Endothelial cell of umbilical vein (primary cell): ENCODE results near the gene MUC5AC. TPM values are rescaled to one million over a fixed set of nuclear protein-coding genes. Genes with fewer than 3 reads are reported as not detected.

Experiments
- BruUV-seq: library from RNA; stranded (reverse); fragments of 400-500 nt; replicated peaks from 2 replicates; lab custom pipeline; 2021; lab: Mats Ljungman, UMichigan
- CTCF ChIA-PET: fragments of 300-600, 350-600 bp; sonication (Branson Sonifier 250); formaldehyde crosslinking; loops from one replicate; lab custom pipeline; 2021; ENCODE audit warnings: antibody characterized with exemption, inconsistent platforms; lab: Charles Lee
- POLR2A ChIA-PET: fragments of 300-600, 350-600 bp; sonication (Branson Sonifier 250); formaldehyde crosslinking; loops from one replicate; lab custom pipeline; 2021; ENCODE audit warnings: antibody characterized with exemption, inconsistent platforms; lab: Charles Lee
- DNase-seq: peaks from one replicate; pipeline ENCODE4 v3.0.0-alpha.2; 2011; ENCODE audit warnings: low read depth, low spot score
- FAIRE-seq: peaks from 2 replicates; lab custom pipeline; 2011; peaks lifted over from hg19 to GRCh38; lab: Jason Lieb, UNC
- H2AFZ ChIP-seq: 2 replicates; pipeline ENCODE4 v1.6.0; 2012; ENCODE audit warnings: low read depth, low read length, control low read depth, inconsistent platforms
- H3K27ac ChIP-seq: 2 replicates; pipeline ENCODE4 v1.5.1; 2011; ENCODE audit warnings: low read depth, mild to moderate bottlenecking, control low read depth, low read length, moderate library complexity; ENCODE audit not compliant: insufficient read depth
- H3K27me3 ChIP-seq, 2 experiments: 2 replicates each; pipeline versions ENCODE4 v1.6.0 to v1.6.1; 2011; ENCODE audit warnings: low read length in 2 of 2, mixed read lengths in 1 of 2; ENCODE audit not compliant: control insufficient read depth in 2 of 2, insufficient read depth in 2 of 2
- H3K36me3 ChIP-seq, 2 experiments: 2 replicates in 1 of 2; 3 replicates in 1 of 2; pipeline ENCODE4 v1.5.1; 2011; ENCODE audit warnings: low read length in 2 of 2, mild to moderate bottlenecking in 1 of 2, moderate library complexity in 1 of 2; ENCODE audit not compliant: control insufficient read depth in 2 of 2, insufficient read depth in 2 of 2; ENCODE audit errors: extremely low read depth in 1 of 2
- H3K4me1 ChIP-seq: 3 replicates; pipeline ENCODE4 v1.5.1; 2011; ENCODE audit warnings: mild to moderate bottlenecking, low read length; ENCODE audit not compliant: control insufficient read depth, insufficient read depth; ENCODE audit errors: extremely low read depth
- H3K4me2 ChIP-seq: 2 replicates; pipeline ENCODE4 v1.6.1; 2011; ENCODE audit warnings: low read length, control low read depth, mixed read lengths; ENCODE audit not compliant: insufficient read depth
- H3K4me3 ChIP-seq, 3 experiments: fragments of 200-600 bp in 1 of 3; sonication (generic), shearing (Covaris generic) in 1 of 3; replicated peaks in 1 of 3; 2 replicates each; pipeline ENCODE4 v1.5.1; 2011 to 2016; ENCODE audit warnings: control low read depth in 3 of 3, low read length in 3 of 3, mild to moderate bottlenecking in 2 of 3, inconsistent platforms in 1 of 3, low read depth in 1 of 3, moderate library complexity in 1 of 3; ENCODE audit not compliant: insufficient read depth in 1 of 3
- H3K79me2 ChIP-seq: 2 replicates; pipeline ENCODE4 v1.6.0; 2012; ENCODE audit warnings: low read length, inconsistent platforms; ENCODE audit not compliant: control insufficient read depth, insufficient read depth
- H3K9ac ChIP-seq: replicated peaks from 2 replicates; pipeline ENCODE3; 2011; ENCODE audit warnings: low read length, control low read depth; ENCODE audit not compliant: insufficient read depth; ENCODE audit errors: extremely low read depth
- H3K9me1 ChIP-seq: replicated peaks from 3 replicates; pipeline ENCODE4 v1.6.0; 2011; ENCODE audit warnings: mild to moderate bottlenecking, low read length; ENCODE audit not compliant: control insufficient read depth, insufficient read depth; ENCODE audit errors: extremely low read depth
- H3K9me3 ChIP-seq: replicated peaks from 2 replicates; pipeline ENCODE4 v1.5.1; 2012; ENCODE audit warnings: low read length, inconsistent platforms; ENCODE audit not compliant: control insufficient read depth, insufficient read depth
- H4K20me1 ChIP-seq: replicated peaks from 2 replicates; pipeline ENCODE3; 2011; ENCODE audit warnings: mild to moderate bottlenecking, low read length; ENCODE audit not compliant: control insufficient read depth, insufficient read depth; ENCODE audit errors: extremely low read depth
- CTCF ChIP-seq, 2 donors: IDR thresholded peaks; 1 replicate in 1 of 2; 2 replicates in 1 of 2; pipeline ENCODE4 v1.5.1; 2011; ENCODE audit warnings: low read length in 2 of 2, mild to moderate bottlenecking in 2 of 2, moderate library complexity in 2 of 2, control low read depth in 1 of 2, inconsistent platforms in 1 of 2, low read depth in 1 of 2; ENCODE audit not compliant: insufficient read depth in 1 of 2; ENCODE audit errors: extremely low read depth in 1 of 2
- EZH2 ChIP-seq: IDR thresholded peaks from 2 replicates; pipeline ENCODE4 v1.6.1; 2012; ENCODE audit warnings: borderline replicate concordance, low read depth, mild to moderate bottlenecking, moderate library complexity, low read length, inconsistent platforms; ENCODE audit not compliant: severe bottlenecking
- FOS ChIP-seq: IDR thresholded peaks from 2 replicates; pipeline ENCODE4 v1.6.1; 2011; ENCODE audit warnings: mild to moderate bottlenecking, low read length, moderate library complexity, borderline replicate concordance; ENCODE audit not compliant: insufficient read depth
- GATA2 ChIP-seq: IDR thresholded peaks from 2 replicates; pipeline ENCODE4 v1.7.0; 2011; ENCODE audit warnings: low read depth, mild to moderate bottlenecking, moderate library complexity, mixed read lengths, low read length; ENCODE audit not compliant: insufficient read length, insufficient read depth
- JUN ChIP-seq: IDR thresholded peaks from 2 replicates; pipeline ENCODE4 v1.6.1; 2011; ENCODE audit warnings: borderline replicate concordance, low read depth; ENCODE audit not compliant: insufficient read length, insufficient read depth
- MAX ChIP-seq: IDR thresholded peaks from 2 replicates; pipeline ENCODE4 v1.6.1; 2011; ENCODE audit not compliant: insufficient read depth, insufficient read length
- MYC ChIP-seq: IDR thresholded peaks from one replicate; pipeline ENCODE4 v1.6.1; 2011; ENCODE audit warnings: mild to moderate bottlenecking, low read depth, low read length
- POLR2A ChIP-seq: IDR thresholded peaks from 2 replicates; pipeline ENCODE4 v1.6.1; 2012; ENCODE audit warnings: low read depth, mild to moderate bottlenecking, control low read depth, low read length
- POLR2AphosphoS5 ChIP-seq: IDR thresholded peaks from 2 replicates; pipeline ENCODE4 v1.6.1; 2012; ENCODE audit warnings: low read depth, mild to moderate bottlenecking, control low read depth, low read length, moderate library complexity; ENCODE audit not compliant: insufficient read depth
- dilution Hi-C: fragments of 300-500 bp; cut with MboI; formaldehyde crosslinking; loops from one replicate; pipeline ENCODE4 v1.15.0; 2019; ENCODE audit warnings: low sequenced_read_pairs; ENCODE audit not compliant: extremely low pct_ligation_motif_present
- intact Hi-C: fragments of 100-400 bp; cut with micrococcal nuclease; formaldehyde crosslinking; loops from one replicate; pipeline ENCODE4 v1.10.0; 2022
- polyA plus RNA-seq, 4 experiments: library from polyadenylated mRNA; depleted of rRNA in 3 of 4; stranded (reverse) in 3 of 4; unstranded in 1 of 4; fragments of >200 nt; gene quantifications; 2 replicates each; pipeline versions ENCODE4 v1.2.1 to v1.2.3, GENCODE V29; 2011 to 2012; ENCODE audit warnings: missing spikeins in 1 of 4
- total RNA-seq: library from RNA; stranded (reverse); gene quantifications from 2 replicates; pipeline ENCODE4 v1.2.3, GENCODE V29; 2021

MUC5AC gene
- total and polyA plus RNA-seq, 2 donors (not counting 3 experiments of a cell fraction or from before 2014, with no cell fraction given): not detected

DNA sequence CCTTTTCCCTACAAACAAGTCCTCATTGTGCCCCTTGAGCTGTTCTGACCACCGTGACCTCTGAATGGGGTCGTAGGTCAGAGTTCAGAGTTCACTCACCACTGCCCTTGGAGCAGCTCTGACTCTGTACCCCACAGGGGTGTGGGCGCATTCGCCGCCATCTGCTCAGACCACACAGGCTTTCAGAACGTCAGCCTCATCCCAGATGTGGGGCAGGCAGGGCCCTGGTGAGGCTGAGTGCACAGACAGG is 50.3 kb downstream of the MUC5AC start:
- no peak overlapping the region for H3K4me3 ChIP-seq
- ChIA-PET POLR2A (no interaction called here), CTCF (interaction anchor here (1.1 kb wide), 1 partner anchor 367 kb away, joined by 3 read pairs; no protein-coding TSS in a partner anchor)
- TF ChIP-seq MAX (no peak), JUN (no peak), POLR2A (no peak), MYC (no peak), FOS (no peak), CTCF (IDR thresholded peaks at IDR 0.05; ENCODE audit: extremely low read depth in 1 of 2, insufficient read depth in 1 of 2, low read depth in 1 of 2, low read length in 2 of 2) (no peak), POLR2AphosphoS5 (no peak), GATA2 (no peak), EZH2 (no peak)
- intact Hi-C loops (no loop called here), dilution Hi-C loops (no loop called here)
- H3K27me3 ChIP-seq: peaks cover 0 to 6% of the 10 kb centered on the region in 2 experiments
- H3K9ac ChIP-seq: no peak overlapping the region
- no peak overlapping the region for H3K4me2 ChIP-seq
- H3K27ac ChIP-seq: no peak overlapping the region
- H3K9me1 ChIP-seq: no peaks in the 10 kb centered on the region
- H3K79me2 ChIP-seq: no peaks in the 10 kb centered on the region
- H3K4me1 ChIP-seq: no peaks in the 10 kb centered on the region
- BruUV-seq: no TSS peak
- H4K20me1 ChIP-seq: no peaks in the 10 kb centered on the region
- no peak overlapping the region for H2AFZ ChIP-seq
- no peaks in the 10 kb centered on the region for H3K36me3 ChIP-seq
- DNase-seq: no peak
- H3K9me3 ChIP-seq: no peaks in the 10 kb centered on the region
- no peak for FAIRE-seq
